K562 (cell line): ENCODE results near the gene KIF26B. TPM values are rescaled to one million over a fixed set of nuclear protein-coding genes. Genes with fewer than 3 reads are reported as not detected.

Experiments used
- ATAC-seq: fragments of 200-7000 bp; cut with Tn5 transposase; 3 replicates; pipeline ENCODE4 v1.9.1; 2020; ENCODE audit warnings: moderate library complexity
- BruUV-seq: library from RNA; stranded (reverse); fragments of 400-500 nt; replicated peaks from 2 replicates; lab custom pipeline; 2021; lab: Mats Ljungman, UMichigan
- CTCF ChIA-PET: fragments of 300-600 bp; formaldehyde crosslinking; extraction: SDS; loops from one replicate; lab custom pipeline; 2021; ENCODE audit warnings: low intra/inter-chr PET ratio; lab: Yijun Ruan, JAX
- POLR2A ChIA-PET: fragments of 300-600, 350-650 bp; sonication (Branson Sonifier 250); formaldehyde crosslinking; extraction: SDS; loops from one replicate; lab custom pipeline; 2021; ENCODE audit warnings: antibody characterized with exemption, inconsistent platforms; lab: Yijun Ruan, JAX
- DNase-seq, 4 experiments: peaks; one replicate each; pipeline versions ENCODE4 v3.0.0 to v3.0.0-alpha.2; 2011 to 2018; ENCODE audit warnings: low spot score in 3 of 4, mixed read lengths in 3 of 4; ENCODE audit errors: extremely low read depth in 1 of 4
- FAIRE-seq: peaks from 2 replicates; lab custom pipeline; 2011; peaks lifted over from hg19 to GRCh38; lab: Jason Lieb, UNC
- H2AFZ ChIP-seq: 2 replicates; pipeline ENCODE4 v1.6.0; 2011; ENCODE audit warnings: low read depth, low read length, control low read depth, inconsistent platforms
- H3K27ac ChIP-seq: fragments of 200-600 bp; 3 replicates; pipeline ENCODE4 v1.8.0; 2011; ENCODE audit warnings: low read depth, mild to moderate bottlenecking, control low read depth, inconsistent platforms, low read length, moderate library complexity, mixed read lengths; ENCODE audit errors: extremely low read depth
- H3K27me3 ChIP-seq, 2 experiments: fragments of 300-600 bp in 1 of 2; 2 replicates in 1 of 2; 3 replicates in 1 of 2; pipeline versions ENCODE4 v1.6.0 to v1.8.0; 2011; ENCODE audit warnings: inconsistent platforms in 2 of 2, low read length in 2 of 2, mild to moderate bottlenecking in 1 of 2, mixed read lengths in 1 of 2, moderate library complexity in 1 of 2; ENCODE audit not compliant: control insufficient read depth in 2 of 2, insufficient read depth in 2 of 2
- H3K36me3 ChIP-seq: fragments of 300-600 bp; 3 replicates; pipeline ENCODE4 v1.8.0; 2011; ENCODE audit warnings: mild to moderate bottlenecking, low read length, inconsistent platforms; ENCODE audit not compliant: control insufficient read depth, insufficient read depth
- H3K4me1 ChIP-seq, 2 experiments: fragments of 200-600 bp in 1 of 2; replicated peaks in 1 of 2; 2 replicates in 1 of 2; 3 replicates in 1 of 2; pipeline versions ENCODE4 v1.5.1 to v1.8.0; 2011; ENCODE audit warnings: inconsistent platforms in 2 of 2, low read length in 2 of 2, mild to moderate bottlenecking in 1 of 2, mixed read lengths in 1 of 2, moderate library complexity in 1 of 2; ENCODE audit not compliant: control insufficient read depth in 2 of 2, insufficient read depth in 2 of 2
- H3K4me2 ChIP-seq: 2 replicates; pipeline ENCODE4 v1.6.1; 2011; ENCODE audit warnings: low read length, control low read depth, inconsistent platforms, mixed read lengths; ENCODE audit not compliant: insufficient read depth
- H3K4me3 ChIP-seq: fragments of 200-600 bp; sonication (generic), shearing (Covaris generic); 2 replicates; pipeline ENCODE4 v1.5.1; 2016; ENCODE audit warnings: control low read depth, inconsistent platforms
- H3K79me2 ChIP-seq: fragments of 200-600 bp; 3 replicates; pipeline ENCODE4 v1.8.0; 2011; ENCODE audit warnings: low read length, inconsistent platforms; ENCODE audit not compliant: control insufficient read depth, insufficient read depth
- H3K9ac ChIP-seq, 2 experiments: 2 replicates each; pipeline versions ENCODE4 v1.6.0 to v1.6.1; 2011; ENCODE audit warnings: low read depth in 2 of 2, low read length in 2 of 2, control low read depth in 1 of 2, inconsistent platforms in 1 of 2, mild to moderate bottlenecking in 1 of 2, mixed read lengths in 1 of 2; ENCODE audit not compliant: insufficient read depth in 1 of 2
- H3K9me1 ChIP-seq: one replicate; pipeline ENCODE4 v1.6.0; 2011; ENCODE audit warnings: inconsistent platforms, mild to moderate bottlenecking, low read length, moderate library complexity; ENCODE audit not compliant: control insufficient read depth, insufficient read depth
- H3K9me3 ChIP-seq: replicated peaks from 2 replicates; pipeline ENCODE4 v1.5.1; 2011; ENCODE audit warnings: low read depth, low read length, inconsistent platforms; ENCODE audit not compliant: control insufficient read depth, insufficient read depth
- H4K20me1 ChIP-seq: replicated peaks from 2 replicates; pipeline ENCODE4 v1.6.1; 2011; ENCODE audit warnings: low read length, inconsistent platforms, mixed read lengths; ENCODE audit not compliant: control insufficient read depth, insufficient read depth
- CTCFL ChIP-seq: IDR thresholded peaks from 2 replicates; pipeline ENCODE4 v1.6.1; 2011; ENCODE audit warnings: borderline replicate concordance, low read depth, mild to moderate bottlenecking, moderate library complexity, low read length; ENCODE audit not compliant: insufficient read depth, poor library complexity, severe bottlenecking
- POLR2AphosphoS2 ChIP-seq: IDR thresholded peaks from 2 replicates; pipeline ENCODE4 v1.6.1; 2012; ENCODE audit warnings: low read length, improper control_type of control experiment
- ZNF3 ChIP-seq: fragments of 250-450 bp; sonication (Bioruptor Pico); IDR thresholded peaks from 2 replicates; pipeline ENCODE4 v1.5.0; 2021; ENCODE audit warnings: mild to moderate bottlenecking, moderate library complexity
- WGBS: fragments of 100-300 bp; shearing (Covaris generic); methylation state at CpG from one replicate; pipeline ENCODE4 v1.1.6; 2016; ENCODE audit warnings: low coverage, mixed read lengths; ENCODE audit not compliant: insufficient coverage; ENCODE audit errors: missing lambda C conversion rate; 5-methylcytosine and 5-hydroxymethylcytosine counted together
- in situ Hi-C: fragments of 300-500 bp; cut with MboI; formaldehyde crosslinking; loops from 4 replicates; pipeline ENCODE4 v1.15.0; 2018; ENCODE audit warnings: inconsistent platforms, mixed read lengths
- intact Hi-C: fragments of 100-400 bp; cut with micrococcal nuclease; formaldehyde crosslinking; loops from 2 replicates; pipeline ENCODE4 v1.14.2; 2022
- polyA plus RNA-seq, 8 experiments: library from polyadenylated mRNA; depleted of rRNA in 4 of 8; stranded (reverse) in 5 of 8; unstranded in 3 of 8; fragments of >200 nt; fragmentation: Nextera tagmentation in 2 of 8; fragmentation: Illumina TruSeq in 1 of 8; extraction: Ambion mirVana in 2 of 8; extraction: Trizol in 1 of 8; gene quantifications; 2 replicates each; pipeline versions ENCODE4 v1.2.1 to v1.2.3, GENCODE V29; 2011 to 2014; ENCODE audit warnings: inconsistent platforms in 1 of 8, missing spikeins in 1 of 8
- total RNA-seq, 7 experiments: library from RNA; depleted of rRNA in 6 of 7; stranded (reverse); fragments of >200 nt in 6 of 7; fragmentation: Illumina TruSeq in 2 of 7; extraction: Trizol in 2 of 7; gene quantifications; 2 replicates each; pipeline versions ENCODE4 v1.2.1 to v1.2.3, GENCODE V29; 2011 to 2021; ENCODE audit warnings: low replicate concordance in 1 of 7

The KIF26B gene
- total and polyA plus RNA-seq, 9 of the 15 experiments (the other 6 are each of a cell fraction or from before 2014, with no cell fraction given) = 0.02 to 0.08 (median 0.03) TPM; not detected in 6

GRCh38 chr1:245751726-245752470, 597.1 kb downstream of the KIF26B start:
- Histone ChIP-seq H3K9me3 (no peaks in the 10 kb centered on the region), H3K4me2 (no peak overlapping the region), H3K4me3 (no peak overlapping the region), H3K9ac (no peak overlapping the region), H3K4me1 (no peaks in the 10 kb centered on the region), H3K9me1 (no peaks in the 10 kb centered on the region), H3K27me3 (no peaks in the 10 kb centered on the region; a peak in 1 of 5 replicates), H2AFZ (no peak overlapping the region), H3K79me2 (no peaks in the 10 kb centered on the region), H3K27ac (no peak overlapping the region), H4K20me1 (no peaks in the 10 kb centered on the region), H3K36me3 (peaks cover 63% of the 10 kb centered on the region; the same call in 2 of the 3 replicates)
- POLR2A ChIA-PET = no interaction called here
- FAIRE-seq = no peak
- TF ChIP-seq ZNF3 (CRISPR knock-in tag) (no peak), POLR2AphosphoS2 (0 out of 2 replicates have a peak, but pooled peaks have one; percentile 43), CTCFL (no peak)
- WGBS = 88% methylated on average over 12 of the region's 12 CpGs
- intact Hi-C loops (no loop called here), in situ Hi-C loops (no loop called here)
- no peak for DNase-seq
- no peak for ATAC-seq
- BruUV-seq = no TSS peak
- CTCF ChIA-PET = no interaction called here
